HG02870 (cell line): Measurements from ENCODE around the gene ICA1.
"Not testable (repeated sequence)": the region's sequence is repeated elsewhere in the genome, so short reads cannot be mapped to it uniquely, and the experiment has no call there.

ENCODE experiments used
- ATAC-seq: cut with Tn5 transposase; IDR thresholded peaks from one replicate; pipeline ENCODE4 v1.9.1; 2021; ENCODE audit warnings: mild to moderate bottlenecking, moderate library complexity; ENCODE audit not compliant: unreplicated experiment

Gene ICA1

DNA sequence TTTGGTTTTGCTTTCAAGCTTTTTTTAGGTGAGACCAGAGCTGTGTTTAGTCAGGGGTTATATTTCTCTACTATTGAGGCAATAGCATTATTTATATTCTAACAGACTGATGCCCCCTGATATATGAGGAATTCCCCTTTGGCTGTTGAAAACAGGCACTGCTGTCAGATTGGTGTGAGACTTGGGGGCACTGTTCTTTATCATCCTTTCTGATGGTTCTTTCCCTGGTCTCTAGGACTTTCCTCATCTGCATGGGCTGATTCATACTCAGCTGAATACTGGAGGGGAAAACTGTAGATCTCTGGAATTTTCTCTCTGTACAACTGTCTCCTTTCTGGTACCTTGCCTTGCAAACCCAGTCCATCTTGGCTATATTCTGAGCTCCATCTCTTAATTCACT is 10.0 kb upstream of the ICA1 start:
- no peak for ATAC-seq

DNA sequence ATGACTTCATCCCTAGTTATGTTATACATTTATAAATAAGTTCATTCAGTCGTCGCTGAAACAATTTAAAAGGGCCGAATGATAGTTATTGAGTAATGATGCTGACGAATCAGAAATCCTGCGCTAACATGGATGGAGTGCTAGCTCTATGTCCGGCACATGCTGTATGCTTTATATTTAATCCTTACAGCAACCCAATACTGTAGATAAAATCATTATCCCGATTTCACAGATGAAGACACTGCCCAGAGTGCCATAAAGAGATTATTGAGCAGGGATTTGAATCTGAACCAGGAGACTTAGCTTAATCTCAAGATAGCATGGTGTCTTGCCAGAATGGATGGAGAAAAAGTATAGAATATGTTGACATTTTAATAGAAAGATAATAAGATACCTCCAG is 1.1 kb upstream of the ICA1 start:
- no peak for ATAC-seq

DNA sequence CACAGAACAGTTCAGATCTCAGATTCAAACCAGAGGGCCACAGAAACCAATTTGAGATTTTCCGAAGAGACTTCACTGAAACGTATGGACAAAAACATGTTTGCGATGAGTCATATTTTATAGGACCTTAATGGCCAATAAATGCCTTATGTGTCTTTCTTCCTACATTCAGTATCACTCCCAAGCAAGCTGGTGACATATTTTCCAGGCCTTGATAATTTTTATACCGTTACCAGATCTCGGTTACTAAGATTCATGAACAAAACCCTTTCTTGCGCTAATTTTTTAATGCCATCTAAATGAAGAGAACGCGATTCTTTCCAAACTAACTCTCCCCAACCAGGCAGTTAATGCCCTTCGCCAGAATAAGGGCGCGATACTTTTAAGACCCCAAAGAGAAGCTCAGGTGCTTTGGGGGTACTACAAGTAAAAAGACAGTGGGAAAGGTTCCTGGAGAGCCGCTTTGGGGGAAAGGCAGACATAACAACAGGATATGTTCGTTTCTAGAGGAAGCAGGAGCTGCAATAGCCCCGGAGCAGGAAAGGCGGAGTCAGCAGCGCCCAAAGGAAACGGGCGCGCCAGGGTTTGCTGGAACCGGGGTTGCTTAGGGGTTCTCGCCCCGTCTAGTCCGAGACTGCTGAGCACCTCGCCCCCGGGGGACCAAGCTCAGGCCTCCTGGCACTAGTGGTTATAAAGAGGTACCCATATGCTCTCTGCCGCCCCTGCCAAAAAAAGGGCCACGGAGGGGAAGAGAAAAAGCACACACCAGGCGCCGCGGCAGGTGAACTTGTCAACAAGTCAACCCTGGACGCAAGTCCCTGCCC is 884 bp downstream of the ICA1 start:
- ATAC-seq: peak; percentile 15

DNA sequence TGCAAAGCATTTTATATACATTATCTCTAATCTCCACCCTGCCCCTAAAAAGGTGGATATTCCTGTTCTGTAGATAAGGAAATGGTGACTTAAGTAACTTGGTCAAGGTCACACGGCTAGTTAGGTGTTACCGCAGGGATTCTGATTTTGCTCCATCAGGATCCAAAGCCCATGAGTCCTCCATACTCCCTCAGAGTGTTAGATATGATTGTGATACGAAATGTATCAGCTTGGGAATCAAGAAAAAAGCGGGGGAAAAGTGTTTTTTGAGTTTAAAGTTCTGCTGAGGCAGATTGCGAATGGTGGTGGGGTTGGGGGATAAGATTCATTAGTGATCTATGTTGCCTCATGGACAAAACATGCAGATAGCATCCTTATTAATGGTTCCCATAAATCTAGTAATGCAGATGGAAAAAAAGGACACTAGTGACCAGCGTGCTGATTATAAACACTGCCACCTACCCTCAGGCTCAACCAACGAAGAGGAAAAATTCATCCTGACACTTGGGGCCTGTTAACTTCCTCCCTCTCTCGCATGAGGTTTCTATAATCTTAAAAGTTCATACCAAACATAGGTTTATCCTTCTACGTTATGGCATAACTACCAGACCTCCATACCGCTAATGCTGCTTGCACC is 2.3 kb downstream of the ICA1 start:
- no peak for ATAC-seq

DNA sequence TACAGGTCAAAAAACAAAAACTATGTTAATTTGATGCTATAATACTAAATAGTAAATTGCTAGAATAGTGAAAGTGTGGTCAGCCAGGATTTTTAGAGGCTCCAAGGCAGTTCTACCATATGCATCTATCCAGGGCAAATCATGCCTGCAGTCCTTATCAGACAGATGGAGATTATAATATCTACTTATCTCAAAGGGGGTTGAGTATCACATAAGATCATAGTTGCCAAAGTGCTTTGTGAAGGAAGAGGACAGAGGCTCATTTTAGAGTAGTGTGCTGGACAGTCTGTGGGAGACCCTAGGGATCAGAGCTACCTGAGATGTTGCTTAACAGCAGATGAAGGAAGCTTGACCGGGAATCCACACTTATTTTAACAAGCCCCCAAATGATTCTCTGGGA is 3.2 kb downstream of the ICA1 start:
- ATAC-seq: no peak

DNA sequence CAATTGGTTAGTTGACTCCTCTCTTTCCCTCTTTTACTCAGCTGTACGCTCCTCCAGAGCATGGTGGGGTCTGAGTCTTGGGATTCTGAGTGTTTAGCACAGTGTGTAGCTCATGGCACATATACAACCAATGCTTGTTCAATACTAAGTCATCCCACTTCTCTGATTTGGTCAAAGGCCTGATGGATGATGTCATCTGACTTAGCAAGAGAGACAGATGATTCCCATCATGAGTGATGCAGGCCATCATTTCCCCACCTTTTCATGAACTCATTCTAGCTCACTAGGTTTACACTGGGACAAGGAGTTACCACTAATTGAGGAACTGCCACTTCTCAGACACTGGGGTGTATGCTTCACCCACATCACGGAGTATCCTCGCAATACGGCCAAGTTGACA is 3.8 kb downstream of the ICA1 start:
- ATAC-seq: no peak

DNA sequence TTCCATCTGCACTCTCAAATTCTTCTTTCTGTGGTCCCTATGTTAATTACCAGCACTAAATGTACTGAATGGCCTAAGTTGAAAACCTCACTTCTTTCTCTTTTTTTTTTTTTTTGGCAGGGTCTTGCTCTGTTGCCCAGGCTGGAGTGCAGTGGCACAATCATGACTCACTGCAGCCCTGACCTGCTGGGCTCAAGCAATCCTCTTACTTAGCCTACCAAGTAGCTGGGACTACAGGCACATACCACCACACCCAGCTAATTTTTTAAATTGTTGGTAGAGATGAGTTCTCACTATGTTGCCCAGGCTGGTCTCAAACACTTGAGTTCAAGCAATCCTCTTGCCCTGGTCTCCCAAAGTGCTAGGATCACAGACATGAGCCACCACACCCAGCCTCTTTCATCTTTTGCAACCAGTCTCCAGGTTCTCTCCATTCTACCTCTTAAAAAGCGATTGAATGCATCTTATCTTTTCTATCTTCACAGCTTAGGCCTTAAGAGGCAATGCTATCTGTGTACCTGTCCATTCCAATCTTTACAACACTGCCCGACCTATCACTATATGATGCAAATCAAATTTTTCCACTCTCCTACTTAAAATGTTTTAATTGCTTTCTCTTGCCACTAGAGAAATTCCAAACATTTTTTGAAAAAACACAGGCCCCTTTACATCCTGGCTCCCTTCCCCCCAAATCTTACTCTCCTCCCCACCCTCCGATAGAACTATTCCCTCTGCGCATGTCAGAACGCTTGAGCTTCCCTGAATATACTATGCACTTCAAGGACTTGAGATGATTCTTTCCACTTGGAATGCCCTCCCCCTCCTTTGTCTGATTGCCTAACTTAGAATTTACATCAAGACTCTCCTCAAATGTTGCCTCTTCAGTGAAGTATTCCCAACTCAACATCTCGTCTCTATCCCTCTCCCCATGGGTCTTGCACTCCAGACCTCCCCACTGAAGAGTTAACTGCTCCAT is 6.0 kb downstream of the ICA1 start:
- ATAC-seq: no peak

DNA sequence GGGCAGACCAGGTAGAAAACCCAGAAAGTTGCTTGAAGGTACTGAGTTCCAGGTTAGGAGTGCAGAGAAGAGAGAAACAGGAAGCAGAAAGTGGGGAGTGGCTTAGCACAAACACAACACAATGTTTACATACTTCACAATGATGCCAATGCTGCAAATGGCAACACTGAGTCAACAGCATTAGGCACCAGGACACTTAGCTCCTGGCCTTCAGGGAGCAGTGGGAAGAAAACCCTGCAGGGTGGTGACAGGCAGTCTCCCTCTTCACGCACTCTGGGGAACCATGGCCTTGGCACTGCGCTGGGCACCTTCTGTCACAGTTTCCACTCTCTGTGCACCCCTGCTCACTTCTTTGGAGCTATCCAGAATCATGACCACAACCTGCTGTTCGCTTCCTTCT is 7.3 kb downstream of the ICA1 start:
- ATAC-seq: no peak

DNA sequence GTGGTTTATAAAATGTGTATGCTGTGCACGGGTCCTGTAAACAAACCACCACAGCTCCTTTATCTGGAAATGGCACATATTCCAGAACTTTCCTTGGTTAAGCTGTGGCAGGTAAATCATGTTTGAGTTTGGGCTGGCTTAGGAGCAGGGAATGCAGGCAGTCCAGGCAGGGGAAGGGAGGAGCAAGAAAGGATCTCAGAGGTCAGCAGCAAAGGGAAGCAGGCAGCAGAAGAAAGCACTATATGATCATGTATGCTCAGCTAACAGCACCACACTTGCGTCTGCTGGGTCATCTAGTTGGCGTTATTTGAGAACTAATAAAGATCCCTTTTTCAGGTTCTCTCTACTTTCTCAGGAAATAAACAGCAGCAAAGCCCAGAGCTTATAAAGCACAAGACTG is 7.8 kb downstream of the ICA1 start:
- ATAC-seq: no peak

DNA sequence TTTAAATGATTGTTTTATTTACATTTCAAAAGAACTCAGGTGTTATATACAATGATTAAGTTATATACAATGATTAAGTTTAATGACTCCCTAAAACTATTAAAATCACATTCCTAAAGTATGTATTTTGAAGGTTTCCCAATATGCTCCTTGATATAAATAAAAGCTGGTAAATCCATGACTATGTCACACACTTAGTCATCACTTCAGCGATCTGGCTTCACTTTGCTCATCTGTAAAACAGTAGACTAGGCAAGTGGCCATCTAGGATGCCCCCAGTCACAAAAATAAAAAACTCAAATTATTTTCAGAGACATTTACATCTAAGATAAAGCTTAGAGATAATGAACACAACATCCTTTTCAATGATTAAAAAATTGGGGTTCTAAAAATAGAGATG is 10.8 kb downstream of the ICA1 start:
- ATAC-seq: no peak

DNA sequence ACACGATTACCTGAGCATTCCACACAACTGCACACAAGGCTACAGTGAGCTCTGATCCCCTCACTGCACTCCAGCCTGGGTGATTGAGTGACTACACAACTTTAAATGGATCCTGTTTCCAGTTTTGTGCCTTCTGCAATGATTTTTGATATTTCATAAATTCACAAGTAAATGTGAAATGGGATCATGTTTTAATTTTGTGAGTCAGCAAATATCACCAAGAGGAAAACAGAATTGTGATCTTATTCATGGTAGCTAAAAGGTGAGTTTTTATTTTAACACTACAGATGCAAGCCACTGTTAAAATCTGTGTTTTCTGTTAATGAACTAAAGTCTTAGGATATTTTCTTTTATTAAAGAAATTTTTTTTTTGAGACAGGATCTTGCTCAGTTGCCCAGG is 11.4 kb downstream of the ICA1 start:
- no peak for ATAC-seq

DNA sequence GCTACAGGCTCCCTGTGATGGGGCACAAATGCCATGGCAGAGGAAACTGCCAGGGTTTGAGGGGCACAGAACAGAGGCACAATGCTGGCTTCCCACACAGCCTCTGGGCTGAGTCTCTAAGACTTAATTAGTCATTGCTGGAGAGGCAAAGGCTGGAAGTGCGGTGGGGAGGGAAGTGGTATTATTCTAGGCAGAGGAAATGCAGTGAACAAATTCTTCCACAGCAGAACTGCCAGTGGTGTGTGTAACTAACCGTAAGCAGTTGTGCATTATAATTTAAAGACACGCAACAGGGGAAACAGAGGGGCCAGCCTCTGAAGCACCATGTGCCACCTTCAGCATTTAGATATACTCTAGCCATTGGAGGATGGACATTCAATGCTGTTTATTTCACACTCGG is 12.8 kb downstream of the ICA1 start:
- ATAC-seq: no peak

DNA sequence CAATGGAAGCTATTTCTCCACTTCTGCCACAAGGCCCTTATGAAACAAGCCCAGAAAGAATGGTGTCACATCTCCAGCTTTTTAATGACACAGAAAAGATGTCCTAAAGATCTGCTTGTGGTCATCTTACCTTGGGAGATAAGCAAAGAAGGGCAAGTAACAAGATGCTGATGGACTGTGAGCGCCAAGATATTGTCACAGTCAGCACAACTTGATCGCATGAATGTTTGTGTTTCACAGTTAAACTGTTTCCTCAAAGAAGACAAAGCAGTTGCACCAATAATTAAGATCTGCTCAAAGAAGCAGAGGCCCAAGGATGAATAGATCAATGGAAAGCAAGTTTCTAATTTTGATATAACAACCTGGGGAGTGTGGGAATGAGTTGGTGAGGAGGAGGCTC is 15.9 kb downstream of the ICA1 start:
- ATAC-seq: no peak

DNA sequence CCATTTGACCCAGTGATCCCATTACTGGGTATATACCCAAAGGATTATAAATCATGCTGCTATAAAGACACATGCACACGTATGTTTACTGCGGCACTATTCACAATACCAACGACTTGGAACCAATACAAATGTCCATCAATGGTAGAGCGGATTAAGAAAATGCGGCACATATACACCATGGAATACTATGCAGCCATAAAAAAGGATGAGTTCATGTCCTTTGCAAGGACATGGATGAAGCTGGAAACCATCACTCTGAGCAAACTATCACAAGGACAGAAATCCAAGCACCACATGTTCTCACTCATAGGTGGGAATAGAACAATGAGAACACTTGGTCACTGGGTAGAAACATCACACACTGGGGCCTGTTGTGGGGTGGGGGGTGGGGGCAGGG is 16.9 kb downstream of the ICA1 start:
- ATAC-seq: not testable (repeated sequence)

DNA sequence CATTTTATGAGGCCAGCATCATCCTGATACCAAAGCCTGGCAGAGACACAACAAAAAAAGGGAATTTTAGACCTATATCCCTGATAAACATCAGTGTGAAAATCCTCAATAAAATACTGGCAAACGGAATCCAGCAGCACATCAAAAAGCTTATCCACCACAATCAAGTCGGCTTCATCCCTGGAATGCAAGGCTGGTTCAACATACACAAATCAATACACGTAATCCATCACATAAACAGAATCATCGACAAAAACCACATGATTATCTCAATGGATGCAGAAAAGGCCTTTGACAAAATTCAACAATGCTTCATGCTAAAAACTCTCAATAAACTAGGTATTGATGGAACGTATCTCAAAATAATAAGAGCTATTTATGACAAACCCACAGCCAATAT is 18.9 kb downstream of the ICA1 start:
- ATAC-seq: not testable (repeated sequence)

DNA sequence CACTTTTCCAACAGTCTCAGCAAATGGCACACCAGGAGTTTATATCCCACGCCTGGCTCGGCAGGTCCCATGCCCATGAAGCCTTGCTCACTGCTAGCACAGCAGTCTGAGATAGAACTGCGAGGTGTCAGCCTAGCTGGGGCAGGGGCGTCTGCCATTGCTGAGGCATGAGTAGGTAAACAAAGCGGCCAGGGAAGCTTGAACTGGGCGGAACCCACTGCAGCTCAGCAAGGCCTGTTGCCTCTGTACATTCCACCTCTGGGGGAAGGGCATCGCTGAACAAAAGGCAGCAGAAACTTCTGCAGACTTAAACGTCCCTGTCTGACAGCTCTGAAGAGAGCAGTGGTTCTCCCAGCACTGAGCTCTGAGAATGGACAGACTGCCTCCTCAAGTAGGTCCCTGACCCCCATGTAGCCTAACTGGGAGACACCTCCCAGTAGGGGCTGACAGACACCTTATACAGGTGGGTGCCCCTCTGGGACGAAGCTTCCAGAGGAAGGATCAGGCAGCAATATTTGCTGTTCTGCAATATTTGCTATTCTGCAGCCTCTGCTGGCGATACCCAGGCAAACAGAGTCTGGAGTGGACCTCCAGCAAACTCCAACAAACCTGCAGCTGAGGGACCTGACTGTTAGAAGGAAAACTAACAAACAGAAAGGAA is 22.1 kb downstream of the ICA1 start:
- not testable (repeated sequence) for ATAC-seq

DNA sequence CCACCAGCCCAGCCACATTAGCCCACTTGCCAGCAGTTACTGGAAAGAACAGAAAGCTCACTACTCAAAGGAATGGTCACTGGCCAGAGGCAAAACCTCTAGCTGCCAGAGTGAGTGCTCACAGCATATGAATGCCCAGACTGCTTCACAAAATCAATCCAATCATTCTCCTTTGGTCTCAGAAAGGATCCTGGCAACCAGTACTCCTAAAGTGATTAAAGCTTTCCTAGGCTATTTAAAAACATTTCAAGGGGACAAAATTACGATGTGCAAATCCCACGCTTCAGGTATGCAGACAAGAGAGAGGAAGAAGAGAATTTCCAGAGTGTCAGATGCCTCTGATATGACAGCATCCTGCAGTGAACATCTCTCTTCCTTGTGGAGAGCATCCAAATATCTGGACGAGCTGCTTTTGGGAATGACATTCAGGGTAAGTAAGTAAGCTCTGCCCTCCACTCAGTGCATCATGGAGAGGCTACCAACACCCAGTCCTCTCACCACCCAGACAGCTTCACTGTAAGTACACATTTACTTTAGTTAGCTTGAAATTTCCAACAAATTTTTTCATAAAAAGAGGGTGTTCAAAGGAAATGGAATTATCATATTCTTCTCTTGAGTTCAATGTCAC is 25.1 kb downstream of the ICA1 start:
- no peak for ATAC-seq

DNA sequence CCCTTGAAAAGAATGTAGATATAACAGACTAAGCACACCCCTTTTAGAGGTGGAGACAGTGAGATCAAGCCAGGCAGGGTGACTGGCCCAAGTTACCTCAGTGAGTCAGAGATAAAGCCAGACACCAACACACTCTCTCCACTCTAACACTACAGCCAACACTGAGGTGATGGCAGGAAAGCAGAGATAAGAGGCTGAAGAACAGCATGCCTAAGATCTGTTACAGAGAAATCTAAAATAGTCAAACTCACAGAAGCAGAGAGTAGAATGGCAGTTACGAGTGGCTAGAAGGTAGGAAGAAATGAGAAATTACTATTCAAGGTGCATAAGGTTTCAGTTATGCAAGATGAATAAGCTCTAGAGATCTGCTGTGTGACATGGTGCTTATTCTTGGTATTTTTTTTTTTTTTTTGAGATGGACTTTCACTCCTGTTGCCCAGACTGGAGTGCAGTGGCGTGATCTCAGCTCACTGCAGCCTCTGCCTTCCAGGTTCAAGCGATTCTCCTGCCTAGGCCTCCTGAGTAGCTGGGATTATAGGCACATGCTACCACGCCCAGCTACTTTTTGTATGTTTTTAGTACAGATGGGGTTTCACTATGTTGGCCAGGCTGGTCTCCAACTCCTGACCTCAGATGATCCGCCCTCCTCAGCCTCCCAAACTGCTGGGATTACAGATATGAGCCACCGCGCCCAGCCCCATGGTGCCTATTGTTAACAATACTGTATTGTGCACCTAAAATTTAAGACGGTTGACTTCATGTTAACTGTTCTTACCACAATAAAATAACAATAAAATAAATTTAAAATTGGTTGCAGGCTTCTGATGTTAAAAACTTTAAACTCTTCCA is 28.7 kb downstream of the ICA1 start:
- peak; percentile 86 for ATAC-seq

DNA sequence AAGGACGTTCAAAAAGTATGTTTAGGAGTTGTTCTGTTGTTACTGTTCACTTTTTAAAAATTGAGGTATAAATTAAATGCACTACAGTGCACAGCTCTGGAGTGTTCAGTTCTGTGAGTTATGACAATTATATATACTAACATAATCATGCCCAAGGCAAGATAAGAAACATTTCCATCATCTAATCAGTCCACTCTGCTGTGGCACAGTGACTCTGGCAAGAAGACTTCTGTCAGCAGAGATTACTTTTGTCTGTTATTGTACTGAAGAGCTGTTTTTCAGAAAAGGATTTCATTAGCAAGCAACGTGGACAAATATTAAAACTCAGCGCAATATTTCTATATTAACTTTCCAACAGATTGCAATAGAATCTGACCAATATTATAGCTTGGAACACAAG is 32.0 kb downstream of the ICA1 start:
- ATAC-seq: no peak
